Stimulated activated CD8-positive, alpha-beta memory T cell treated with anti-CD3 and anti-CD28 coated beads, Interleukin-2, amount 100 ng/mL, for 1 hour (primary cell): ENCODE data around the gene ADAMTS13.
A peak's percentile ranks its signal among the peaks of the same experiment; 100 is the strongest.
"Not testable (repeated sequence)": the region's sequence is repeated elsewhere in the genome, so short reads cannot be mapped to it uniquely, and the experiment has no call there.

Source experiments
- DNase-seq, 2 donors: peaks; one replicate each; pipeline ENCODE4 v3.0.0-alpha.2; 2020; ENCODE audit warnings: low read depth in 2 of 2

The ADAMTS13 gene

DNA sequence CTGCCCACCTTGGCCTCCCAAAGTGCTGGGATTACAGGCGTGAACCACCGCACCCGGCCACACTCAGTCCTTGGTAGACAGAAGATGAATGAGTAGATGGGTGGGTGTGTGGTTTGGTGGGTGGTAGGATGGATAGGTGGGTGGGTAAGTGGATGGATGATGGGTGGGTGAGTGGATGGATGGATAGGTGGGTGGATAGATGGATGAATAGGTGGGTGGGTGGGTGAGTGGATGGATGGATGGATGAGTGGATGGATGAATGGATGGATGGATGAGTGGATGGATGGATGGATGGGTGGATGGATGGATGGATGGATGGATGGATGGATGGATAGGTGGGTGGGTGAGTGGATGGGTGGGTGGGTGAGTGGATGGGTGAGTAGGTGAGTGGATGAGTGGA is 29.9 kb upstream of the ADAMTS13 start:
- DNase-seq: not testable (repeated sequence)

DNA sequence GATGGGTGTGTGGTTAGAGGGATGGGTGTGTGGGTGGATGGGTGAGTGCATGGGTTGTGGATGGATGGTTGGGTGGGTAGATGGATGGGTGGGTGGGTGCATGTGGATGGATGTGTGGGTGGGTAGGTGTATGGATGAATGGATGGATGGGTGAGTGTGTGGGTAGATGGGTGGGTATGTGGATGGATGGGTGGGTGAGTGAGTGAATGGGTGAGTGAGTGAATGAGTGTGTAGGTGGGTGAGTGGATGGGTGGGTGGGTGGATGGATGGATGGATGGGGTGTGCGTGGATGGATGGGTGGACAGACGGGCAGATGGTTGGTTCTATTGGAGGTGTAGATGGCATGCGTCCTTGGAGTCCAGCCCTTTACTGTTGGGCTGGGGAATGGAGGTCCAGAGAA is 28.8 kb upstream of the ADAMTS13 start:
- DNase-seq: no peak

DNA sequence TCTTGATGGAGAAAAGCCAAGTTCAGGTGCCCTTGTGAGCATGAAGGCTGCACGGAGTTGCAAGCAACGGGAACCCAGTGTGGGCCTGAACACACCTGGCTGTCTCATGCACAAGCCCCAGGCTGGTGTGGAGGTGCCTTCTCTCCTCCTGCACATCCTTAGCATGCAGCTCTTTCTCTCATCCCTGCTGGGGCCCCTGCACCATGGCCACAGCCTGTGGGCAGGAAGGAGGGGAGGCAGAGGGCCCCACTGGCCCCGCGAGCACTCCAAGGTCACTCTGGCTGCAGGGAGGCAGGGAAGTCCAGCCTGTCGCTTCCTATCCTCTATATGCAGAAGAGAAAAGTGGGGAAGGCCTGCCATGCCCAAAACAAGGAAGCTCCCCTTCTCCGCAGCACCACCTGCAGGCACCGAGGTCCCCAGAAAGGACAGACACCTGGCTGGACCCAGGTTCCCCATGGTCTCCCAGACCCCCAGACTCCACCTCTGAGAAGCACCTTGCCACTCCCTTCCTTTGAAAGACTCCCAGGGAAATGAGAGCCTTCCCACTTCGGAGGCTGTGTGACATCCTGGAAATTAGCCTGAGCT is 27.4 kb upstream of the ADAMTS13 start:
- DNase-seq: no peak

DNA sequence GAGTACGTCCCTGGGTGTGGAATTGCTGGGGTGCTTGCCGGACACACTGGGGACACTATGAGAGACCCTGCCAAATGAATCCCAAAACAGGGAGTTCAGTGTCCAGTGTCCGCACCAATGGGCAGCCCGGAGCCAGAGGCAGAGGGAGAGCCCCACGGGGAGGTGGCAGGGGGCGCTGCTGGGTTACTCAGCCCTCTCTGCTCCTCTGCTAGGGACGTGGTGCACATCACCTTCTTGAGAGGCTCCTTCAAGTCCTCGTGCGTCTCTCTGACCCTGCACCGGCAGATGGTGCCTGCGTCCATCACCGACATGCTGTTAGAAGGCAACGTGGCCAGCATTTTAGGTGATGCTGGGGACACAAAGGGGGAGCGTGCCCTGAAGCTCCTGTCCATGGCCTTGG is 25.2 kb upstream of the ADAMTS13 start:
- DNase-seq: no peak

DNA sequence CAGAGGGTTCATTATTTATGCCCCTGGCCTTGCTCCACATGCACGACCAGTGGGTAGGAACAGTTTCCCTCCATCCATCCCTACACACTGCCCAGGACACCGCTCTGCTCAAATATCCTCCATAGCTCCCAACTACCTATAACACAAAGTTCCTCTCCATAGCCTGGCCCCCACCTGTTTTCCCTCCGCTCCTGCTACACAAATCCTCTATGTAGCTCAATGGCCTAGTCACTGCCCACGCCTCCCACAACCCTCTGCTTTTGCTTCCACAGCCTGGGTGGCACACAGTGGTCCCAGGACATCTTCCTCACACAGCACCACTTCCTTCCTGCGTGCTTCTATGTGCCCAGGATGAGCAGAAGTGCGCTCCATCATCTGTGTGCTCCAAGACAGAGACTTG is 24.8 kb upstream of the ADAMTS13 start:
- DNase-seq: no peak

DNA sequence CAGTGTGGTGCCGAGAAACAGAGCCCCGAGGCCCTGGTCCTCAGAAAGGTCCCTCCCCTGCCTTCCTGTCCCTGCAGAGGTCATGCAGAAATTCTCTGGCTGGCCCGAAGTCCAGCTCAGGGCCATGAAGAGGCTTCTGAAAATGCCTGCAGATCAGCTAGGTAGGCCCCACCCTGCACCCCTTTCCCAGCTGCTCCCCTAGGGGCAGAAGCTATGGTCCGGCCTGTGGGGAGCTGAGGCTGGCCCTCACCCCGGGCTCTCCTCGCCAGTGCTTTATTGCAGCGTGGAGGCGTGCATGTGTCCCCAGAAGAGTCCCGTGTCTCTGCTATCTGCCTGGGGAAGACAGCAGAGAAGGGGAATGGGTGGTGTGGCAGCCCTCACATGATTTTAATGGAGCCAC is 24.3 kb upstream of the ADAMTS13 start:
- DNase-seq: no peak

DNA sequence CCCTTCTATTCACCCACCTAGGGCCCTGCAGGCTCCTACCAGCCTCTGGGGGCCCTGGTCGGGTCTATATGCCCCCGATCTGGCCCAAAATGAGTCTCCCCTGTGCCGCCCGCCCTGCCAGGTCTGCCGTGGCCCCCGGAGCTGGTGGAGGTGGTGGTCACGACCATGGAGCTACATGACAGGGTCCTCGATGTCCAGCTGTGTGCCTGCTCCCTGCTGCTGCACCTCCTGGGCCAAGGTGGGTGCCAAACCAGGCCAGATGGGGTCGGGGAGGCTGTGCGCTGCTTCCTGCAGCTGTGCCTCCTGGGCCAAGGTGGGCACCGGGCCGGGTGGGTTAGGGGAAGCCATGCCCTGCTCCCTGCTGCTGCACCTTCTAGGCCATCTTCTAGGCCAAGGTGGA is 21.9 kb upstream of the ADAMTS13 start:
- DNase-seq: no peak

DNA sequence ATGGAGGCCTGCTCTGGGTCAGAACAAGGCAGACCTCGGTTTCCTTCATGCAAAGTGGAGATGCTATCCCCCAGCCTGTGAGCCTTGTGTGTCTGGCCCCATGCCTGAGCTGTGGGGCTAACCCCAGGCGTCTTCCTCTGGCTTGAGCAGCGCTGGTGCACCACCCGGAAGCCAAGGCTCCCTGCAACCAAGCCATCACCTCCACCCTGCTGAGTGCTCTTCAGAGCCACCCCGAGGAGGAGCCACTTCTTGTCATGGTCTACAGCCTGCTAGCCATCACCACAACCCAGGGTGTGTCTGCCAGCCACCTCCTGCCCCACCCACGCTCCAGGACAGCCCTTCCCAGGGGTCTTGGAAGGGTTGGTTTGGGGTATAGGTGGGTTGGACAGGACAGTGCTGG is 20.6 kb upstream of the ADAMTS13 start:
- DNase-seq: no peak

DNA sequence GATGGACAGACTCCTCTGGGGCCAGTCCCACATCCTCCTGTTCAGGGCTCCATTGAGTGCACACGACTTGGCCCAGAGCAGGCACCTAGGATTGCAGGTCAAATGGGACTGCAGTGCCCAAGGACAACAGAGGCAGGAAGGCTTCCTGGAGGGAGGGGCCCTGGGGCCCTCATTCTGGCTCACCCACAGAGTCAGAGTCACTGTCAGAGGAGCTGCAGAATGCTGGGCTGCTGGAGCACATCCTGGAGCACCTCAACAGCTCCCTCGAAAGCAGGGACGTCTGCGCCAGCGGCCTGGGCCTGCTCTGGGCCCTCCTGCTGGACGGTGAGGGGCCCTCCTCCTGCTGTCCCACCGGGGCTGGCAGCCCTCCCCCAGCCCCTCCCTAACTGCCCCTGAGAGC is 19.5 kb upstream of the ADAMTS13 start:
- DNase-seq: no peak

DNA sequence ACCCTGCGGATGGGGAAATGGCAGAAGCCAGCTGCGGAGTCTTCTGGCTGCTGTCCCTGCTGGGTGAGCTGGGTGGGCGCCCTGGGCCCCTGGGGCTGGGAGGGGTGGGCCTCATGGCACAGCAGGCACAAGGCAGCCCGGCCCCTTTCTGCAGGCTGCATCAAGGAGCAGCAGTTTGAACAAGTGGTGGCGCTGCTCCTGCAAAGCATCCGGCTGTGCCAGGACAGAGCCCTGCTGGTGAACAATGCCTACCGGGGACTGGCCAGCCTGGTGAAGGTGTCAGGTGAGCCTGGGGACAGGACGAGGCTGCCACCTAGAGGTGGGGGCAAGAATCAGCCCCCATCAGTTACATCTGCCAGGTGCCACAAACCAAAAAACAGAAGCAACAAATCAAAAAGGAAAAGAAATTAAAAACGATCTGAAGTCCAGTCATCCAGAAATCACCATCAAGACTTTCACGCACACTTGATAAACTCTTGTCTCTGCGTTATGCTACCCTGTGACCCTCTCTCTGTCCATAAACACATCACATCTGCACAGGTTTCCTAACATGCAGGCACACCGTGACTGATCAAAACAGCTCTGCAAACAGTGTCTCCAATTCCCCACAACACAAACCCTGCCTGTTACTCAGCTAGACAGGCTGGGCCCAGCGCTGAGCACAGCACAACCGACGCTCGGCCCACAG is 18.3 kb upstream of the ADAMTS13 start:
- DNase-seq: peak; percentile 33 to 39

DNA sequence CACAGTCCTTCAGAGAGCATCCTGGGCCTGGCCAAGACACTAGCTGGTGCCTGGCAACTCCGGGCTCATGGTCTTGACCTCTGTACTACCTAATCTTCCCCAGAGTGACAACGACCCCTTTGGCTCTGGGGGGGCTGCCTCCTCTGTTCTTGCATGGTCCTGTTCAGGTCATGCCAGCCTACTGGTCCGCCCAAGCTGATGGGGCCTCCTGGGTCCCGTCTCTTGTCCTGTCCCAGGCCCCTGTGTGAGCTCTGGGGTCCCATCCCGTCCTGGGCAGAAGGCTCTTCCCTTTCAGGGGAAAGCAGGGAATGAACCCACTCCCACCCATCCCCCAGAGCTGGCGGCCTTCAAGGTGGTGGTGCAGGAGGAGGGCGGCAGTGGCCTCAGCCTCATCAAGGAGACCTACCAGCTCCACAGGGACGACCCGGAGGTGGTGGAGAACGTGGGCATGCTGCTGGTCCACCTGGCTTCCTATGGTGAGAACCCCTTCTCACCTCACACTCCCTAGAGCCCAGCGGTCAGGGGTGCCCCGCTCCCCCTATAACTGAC is 17.6 kb upstream of the ADAMTS13 start:
- DNase-seq: no peak

DNA sequence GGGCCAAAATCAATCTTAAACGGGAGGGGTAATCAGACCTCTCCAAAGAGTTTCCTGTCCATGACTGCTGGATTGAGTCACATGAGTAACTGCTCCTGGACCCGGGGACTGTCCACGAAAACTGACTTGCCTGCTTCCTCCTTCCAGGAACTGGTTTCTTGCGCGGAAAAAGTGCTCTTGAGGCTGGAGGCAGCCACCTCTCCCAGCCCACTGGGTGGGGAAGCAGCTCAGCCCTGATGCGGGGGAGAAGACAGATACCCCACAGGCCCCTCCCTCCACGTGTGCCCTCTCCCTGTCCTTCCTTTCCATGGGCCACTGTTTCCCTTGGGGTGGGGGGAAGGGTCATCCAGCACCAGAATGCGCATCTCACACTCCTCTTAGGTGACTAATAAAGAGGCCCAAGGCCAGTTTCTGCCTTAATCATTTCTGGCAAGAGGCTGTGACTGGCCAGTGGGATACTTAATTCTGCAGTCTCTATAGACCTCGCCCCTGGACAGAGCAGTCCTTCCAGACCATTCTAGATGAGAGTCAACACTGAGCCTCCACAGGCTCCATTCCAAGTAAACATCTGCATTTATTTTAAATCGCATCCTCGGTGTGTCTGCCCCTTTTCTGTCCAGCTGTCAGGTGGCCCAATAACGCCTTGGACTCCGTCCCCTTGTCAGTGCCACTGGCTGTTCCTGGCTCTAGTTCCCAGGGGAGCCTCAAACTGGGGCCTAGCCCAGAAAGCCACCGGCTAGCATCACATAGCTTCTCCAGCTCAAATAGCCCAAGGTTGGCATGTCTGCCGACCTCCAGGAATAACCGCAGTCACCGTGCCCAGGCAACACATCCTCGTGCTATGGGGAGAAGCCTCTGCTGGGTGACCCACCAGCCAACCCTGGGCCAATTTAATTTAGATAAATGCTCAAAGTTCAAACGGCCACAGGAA is 16.4 kb upstream of the ADAMTS13 start:
- DNase-seq: no peak

DNA sequence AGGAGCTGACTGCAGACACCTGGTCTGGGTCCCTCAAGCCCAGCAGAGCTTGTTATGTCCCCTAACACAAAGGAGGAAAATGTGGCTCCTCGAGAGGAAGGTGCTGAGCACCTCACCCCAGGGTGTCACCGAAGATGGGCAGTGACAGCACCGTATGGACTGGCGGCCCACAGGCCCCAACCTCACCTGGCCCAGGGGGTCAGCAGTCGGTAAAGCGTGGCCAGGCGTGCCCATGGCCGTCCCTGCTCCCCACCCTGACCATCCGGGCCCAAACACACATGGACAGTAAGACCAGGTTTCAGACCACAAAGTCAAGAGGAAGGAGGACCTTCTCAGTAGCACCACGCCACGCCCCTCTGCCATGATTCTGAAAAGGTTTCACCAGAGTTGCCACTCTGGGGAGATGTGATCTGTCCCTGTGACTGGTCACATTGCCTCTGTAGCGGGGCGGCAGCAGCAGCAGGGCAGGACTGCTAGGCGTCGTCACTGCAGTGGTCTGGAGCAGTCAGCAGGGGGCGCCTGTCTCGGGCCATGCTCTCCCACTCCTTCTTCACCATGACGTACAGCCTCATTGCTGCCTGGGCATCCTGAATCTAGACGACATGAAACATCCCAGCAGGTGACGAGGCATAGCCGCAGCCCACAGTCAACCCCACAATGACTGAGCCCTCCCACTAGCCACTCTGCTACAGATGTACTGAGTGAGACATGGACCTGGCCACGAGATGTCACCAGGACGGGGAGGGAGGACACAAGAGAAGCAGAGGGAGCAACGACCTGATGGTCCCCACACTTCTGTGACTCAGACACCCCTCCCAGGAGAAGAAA is 15.5 kb upstream of the ADAMTS13 start:
- DNase-seq: peak; percentile 51 to 62

DNA sequence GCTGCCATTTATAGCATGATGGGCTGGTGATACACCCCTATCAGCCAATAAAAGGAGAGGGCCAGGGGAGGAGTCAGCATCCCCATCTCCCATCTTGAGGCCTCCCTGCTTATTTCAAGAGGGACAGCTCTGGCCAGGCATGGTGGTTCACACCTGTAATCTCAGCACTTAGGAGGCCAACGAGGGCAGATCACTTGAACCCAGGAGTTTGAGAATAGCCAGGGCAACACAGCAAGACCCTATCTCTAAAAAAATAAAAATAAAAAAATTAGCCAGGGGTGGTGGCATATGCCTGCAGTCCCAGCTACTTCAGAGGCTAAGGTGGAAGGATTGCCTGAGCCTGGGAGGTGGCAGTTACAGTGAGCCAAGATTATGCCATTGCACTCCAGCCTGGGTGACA is 14.1 kb upstream of the ADAMTS13 start:
- DNase-seq: no peak

DNA sequence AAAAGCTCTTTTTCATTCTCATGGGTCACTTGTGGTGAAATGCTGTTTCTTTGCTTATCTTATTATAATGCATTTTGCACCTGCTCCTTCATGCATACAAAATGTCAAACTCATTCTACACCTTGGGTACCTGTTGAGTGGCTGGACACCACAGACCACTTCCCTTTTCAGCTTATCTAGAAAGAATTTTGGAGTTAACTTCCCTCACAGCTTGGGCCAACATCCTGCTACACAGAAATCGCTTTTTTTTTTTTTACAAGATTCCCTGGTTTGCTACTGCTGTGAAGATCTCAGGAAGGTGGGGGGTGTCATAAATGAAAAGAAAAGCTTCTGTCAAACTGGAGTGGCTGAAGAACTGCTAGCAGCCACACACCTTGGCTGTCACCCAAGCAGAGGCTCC is 7.0 kb upstream of the ADAMTS13 start:
- DNase-seq: no peak

DNA sequence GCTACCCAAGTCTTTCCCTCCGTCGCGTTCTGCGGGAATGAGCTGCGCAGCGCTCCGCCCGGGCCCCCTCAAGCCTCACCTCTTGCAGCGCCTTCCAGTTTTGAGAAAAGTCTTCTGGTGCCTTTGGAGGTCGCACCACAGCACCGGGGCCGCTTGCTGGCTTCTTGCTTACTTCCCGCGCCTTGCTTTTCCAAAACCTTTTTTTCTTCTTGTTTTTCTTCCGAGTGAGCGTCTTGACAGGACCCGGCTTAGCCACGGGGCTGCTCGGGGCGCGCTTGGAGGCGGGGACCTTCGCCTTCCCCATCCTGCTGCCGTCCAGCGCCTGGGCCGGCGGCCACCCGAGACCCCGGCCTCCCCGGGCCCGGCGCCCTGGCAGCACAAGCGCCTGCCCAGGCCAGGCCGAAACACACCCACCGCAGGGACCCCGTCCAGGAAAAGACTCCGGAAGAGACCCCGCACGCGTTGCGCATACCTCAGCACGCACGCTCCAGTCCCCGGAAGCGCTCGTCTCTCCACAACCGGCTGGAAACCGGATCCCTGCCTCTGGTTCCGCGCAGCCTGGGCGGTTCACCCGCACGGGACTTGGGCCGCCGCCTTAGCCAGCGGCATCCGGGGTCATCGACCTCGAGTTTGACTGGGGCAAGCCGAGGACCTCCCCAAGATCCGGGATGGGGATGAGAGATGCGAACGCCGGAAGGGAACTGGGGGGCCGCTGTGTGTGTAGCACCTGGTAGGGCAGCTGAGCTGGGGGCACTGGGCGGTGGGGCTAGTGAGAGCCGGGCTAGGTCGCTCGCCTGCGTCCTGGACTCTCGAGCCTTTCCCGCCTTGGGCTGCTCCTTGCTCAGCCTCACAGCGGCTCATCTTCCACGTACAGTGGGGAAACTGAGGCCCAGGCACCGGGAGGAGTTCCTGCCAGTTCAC is 4.4 kb upstream of the ADAMTS13 start, which contains the start of gene REXO4:
Gene REXO4, minus strand, starts transcription at position 470 of the 921 bp plus-strand sequence. Its CDS starts 166 bp downstream, at position 304.
- peak; percentile 57 to 60 for DNase-seq

DNA sequence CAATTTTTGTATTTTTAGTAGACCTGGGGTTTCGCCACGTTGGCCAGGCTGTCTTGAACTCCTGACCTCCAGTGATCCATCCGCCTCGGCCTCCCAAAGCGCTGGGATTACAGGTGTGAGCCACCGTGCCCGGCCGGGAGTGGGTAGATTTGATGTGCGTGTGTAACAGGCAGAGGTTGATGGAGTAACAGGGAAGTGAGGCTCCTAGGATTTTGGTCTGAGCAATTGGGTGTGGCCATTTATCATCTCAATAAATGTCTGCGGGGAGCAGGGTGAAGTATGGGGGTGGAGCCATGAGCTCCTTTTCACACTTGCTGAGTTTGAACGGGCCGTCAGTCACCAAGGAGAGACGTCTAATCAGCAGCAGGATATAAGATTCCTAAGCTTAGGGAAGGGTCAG is 3.2 kb upstream of the ADAMTS13 start:
- no peak for DNase-seq

DNA sequence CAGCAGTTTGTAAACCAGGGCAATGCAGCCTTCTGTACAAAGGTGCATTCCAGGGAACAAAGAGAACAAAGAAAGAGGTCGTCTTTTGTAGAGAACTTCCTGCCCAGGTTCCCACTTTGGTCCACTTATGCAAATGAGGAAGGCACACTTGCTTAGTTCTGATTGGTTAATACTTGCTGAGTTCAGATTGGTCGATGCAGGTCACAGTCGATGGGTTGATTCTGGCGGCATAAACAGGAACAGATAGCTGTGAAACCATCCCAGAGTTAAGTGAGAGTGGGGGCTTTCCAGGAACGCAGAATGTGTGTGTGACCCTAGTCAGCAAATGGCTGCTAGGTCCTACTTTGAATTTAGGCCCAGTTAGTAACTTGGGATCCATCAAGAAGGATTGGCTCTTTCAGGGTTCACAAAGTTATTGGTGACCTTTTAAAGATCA is 1.8 kb upstream of the ADAMTS13 start:
- DNase-seq: no peak

DNA sequence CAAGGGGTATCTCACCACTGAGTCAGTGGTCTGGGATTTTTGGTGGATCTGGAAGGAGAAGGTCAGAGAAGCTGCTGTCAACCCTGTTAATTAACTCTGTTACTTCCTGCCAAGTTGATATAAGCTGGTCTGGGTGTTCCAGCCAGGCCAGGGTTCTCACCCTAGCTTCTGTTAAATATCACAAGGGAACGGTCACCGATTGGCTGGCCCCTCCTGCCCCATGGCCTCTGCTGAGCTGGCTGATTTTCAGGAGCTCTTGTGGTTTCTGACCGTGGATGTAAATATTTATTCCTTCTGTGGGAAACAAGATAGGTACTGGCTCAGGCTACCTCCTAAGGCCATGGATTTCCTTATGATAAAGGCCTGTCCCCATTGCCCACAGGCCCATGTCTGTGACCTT is 1.0 kb downstream of the ADAMTS13 start:
- no peak for DNase-seq

DNA sequence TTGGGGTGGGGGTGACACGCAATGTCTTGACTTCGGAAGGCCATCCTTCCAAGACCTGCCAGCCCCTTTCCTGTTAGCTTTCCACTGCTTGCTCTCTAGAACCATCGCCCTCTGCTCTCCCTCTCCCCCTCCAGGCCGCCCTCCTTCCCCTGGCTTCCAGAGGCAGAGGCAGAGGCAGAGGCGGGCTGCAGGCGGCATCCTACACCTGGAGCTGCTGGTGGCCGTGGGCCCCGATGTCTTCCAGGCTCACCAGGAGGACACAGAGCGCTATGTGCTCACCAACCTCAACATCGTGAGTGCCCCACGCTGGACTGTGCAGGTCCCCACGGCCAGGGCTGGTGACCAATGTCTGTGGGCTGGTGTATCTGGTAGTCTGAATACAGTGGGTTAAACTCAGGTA is 2.0 kb downstream of the ADAMTS13 start:
- no peak for DNase-seq
